Stimulated activated CD4-positive, alpha-beta T cell treated with anti-CD3 and anti-CD28 coated beads, Interleukin-2, amount 100 ng/mL, for 4 hours (primary cell): ENCODE measurements around the gene SERPINE2.

Source experiments
- DNase-seq: peaks from one replicate; pipeline ENCODE4 v3.0.0-alpha.2; 2020; ENCODE audit warnings: low read depth

SERPINE2 gene

GRCh38 chr2:223973606-223974005, 65.5 kb downstream of the SERPINE2 start:
- DNase-seq = no peak

- DNase-seq = no peak
These were observed 66.4 kb downstream of the SERPINE2 start for GRCh38 chr2:223972656-223973102.

DNA sequence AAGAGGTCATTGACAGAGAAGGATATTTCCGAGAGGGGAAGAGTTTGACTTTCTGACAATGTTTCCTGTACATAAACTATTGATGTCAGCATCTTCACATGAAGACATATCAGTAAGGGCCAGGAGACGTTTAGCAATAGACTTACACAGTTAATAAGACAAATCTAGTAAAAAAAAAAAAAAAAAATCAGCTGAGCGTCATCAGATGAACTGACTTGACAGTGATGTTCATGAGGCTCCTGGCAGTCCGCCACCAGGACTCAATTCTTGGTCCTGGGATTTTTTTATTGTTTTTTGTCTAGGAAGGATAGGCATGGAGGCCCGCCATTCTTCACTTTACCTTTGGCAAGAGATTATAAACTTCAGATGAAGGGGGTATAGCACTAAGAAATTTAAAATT, 67.4 kb downstream of the SERPINE2 start:
- DNase-seq = no peak

DNA sequence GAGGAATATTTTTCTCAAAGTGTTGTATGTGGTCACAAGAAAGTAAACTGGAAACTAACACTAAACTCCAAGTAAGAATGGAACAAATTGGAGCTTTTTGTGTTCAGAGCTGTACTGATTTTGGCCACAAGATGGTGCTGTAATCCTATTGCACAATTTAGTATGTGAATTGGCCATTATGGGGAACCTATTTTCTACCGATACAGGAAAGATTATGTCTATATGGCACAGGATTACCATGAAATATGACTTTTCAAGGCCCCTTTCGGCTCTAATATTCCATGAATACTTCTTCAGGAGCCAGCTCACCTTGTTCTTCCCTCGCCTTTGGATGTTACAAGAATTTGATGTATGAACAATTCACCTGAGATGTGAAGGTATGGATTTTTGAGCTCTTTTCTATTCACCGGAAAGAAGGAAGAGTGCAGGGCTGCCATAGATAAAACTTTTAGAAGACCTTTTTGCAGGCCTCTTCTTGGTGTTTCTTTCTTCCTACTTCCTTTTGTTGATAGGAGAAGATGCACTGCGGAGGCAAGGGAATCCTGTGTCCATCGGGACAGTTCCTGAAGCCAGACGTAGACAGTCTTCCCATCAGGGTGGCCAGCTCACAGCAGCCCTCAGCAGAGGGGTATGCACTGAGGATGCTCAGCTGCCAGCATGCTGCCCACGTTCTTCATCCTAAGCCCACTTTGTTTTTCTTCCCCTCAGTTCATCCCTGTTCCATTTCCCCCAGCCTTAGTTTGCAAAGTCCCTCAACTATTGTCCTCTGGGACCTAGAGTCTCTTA, 68.5 kb downstream of the SERPINE2 start:
- peak; percentile 51 for DNase-seq

- DNase-seq = no peak
These were observed 69.2 kb downstream of the SERPINE2 start for GRCh38 chr2:223969856-223970255.

DNA sequence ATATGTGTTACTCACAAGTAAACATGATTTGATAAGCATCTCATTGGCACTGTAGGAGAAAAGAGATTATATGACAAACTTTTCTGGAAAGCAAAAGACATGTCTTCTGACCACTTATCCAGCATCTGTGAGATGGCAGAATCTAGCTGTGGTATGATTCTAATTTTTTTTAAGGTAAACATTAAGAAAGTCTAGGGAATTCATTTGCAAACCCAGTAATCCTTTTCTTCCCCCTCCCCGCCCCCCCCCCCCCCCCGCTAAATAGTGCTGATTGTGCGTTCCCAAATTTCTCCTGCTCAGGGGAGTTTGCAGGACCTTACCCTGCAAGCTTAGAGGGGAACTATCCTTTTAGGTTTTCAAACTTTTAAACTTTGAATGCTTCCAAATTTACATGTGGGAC, 69.8 kb downstream of the SERPINE2 start:
- DNase-seq = no peak

DNA sequence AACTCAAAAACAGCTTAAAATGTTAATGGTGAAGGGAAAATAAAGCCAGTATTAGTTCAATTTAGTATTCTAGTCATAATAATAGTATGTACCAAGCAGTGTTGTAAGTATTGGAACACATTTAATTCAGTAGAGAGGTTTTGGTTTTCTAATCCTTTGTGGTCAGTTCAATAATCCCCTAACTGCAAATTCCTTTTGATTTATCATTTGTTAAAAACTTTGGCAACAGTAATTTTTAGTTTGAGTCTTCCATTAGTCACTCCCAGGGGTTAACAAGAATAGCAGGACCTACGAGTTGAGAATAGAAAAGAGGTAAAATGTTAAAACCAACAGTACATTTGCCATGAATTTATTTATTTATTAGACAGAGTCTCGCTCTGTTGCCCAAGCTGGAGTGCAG, 71.1 kb downstream of the SERPINE2 start:
- no peak for DNase-seq

DNA sequence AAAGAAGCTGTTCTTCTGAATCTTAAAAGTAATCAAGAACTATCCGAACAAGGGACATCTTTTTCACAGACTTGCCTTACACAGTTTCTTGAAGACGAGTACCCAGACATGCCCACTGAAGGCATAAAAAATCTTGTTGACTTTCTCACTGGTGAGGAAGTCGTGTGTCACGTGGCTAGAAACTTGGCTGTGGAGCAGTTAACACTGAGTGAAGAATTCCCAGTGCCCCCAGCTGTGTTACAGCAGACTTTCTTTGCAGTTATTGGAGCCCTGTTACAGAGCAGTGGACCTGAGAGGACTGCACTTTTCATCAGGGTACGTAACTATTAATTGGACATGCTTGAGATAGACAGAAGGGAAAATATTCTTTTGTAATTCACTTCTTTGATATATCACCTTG, 79.4 kb downstream of the SERPINE2 start:
- no peak for DNase-seq

GRCh38 chr2:223957092-223957851, 81.8 kb downstream of the SERPINE2 start, which contains the start of gene MRPL44:
Gene MRPL44, plus strand, starts transcription at chr2:223957463. Its CDS starts 10 bp downstream, at chr2:223957473.
- DNase-seq = peak; percentile 95

DNA sequence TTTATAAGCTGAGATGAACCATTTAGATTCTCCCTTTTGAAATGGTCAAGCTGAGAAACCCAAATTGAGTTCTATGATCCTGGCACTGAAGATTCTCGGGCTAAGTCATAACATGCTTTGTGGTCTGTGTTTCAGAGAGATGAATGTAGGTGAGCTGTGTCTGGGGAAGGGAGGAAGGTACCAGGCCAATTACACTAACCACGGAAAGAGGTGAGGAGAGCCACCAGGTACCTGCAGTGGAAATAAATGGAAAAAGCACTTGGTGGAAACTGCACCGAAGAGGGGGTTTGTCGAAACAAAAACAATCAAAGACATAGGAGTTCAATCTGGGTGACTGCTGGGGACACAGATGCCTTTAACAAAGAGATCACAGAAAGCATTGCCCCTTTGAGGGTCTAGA, 82.8 kb downstream of the SERPINE2 start:
- no peak for DNase-seq

DNA sequence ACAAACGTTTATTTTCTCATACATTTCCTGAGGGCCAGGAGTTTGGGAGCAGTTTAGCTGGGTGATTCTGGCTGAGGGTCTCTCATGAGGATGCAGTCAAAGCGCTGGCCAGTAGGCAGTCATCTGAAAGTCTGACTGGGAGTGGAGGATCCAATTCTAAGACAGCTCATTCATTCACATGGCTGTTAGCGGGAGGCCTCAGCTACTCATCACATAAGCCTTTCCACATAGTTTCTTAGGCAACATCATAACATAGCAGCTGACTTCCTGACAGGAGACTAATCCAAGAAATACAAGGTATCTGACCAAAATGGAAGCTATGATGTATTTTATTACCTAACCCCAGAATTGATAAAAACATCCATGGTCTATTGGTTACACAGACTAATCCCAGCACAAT, 84.7 kb downstream of the SERPINE2 start:
- DNase-seq = no peak

- DNase-seq = no peak
These were observed 86.7 kb downstream of the SERPINE2 start for GRCh38 chr2:223952280-223952968.

- no peak for DNase-seq
These were observed 88.4 kb downstream of the SERPINE2 start for GRCh38 chr2:223950448-223951347.

DNA sequence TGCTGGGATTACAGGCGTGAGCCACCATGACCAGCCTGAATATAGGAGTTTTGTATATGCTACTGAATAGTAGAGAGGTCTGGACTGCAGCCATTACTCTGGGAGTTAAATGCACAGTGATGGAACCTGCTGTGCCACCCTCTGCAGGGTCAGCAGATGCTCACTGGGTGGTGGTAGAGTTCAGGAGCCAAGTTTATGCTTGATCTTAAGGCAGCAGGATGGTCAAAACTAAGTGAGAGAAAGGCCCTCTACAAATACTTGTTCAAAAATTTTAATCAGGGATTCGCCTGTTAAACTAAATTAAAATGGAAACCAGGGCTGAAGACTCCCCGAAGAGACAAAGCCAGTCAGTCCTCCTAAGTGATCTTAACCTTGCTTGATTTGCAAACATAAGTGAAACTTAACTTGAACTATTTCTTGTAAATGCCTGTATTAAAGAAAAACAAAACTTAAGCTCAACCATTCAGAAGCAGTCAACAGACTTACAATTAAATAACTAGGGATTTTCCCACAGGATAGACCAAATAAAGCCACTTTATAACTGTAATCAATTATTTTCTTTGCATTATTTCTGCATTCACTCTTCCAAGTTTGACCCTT, 89.7 kb downstream of the SERPINE2 start:
- no peak for DNase-seq

DNA sequence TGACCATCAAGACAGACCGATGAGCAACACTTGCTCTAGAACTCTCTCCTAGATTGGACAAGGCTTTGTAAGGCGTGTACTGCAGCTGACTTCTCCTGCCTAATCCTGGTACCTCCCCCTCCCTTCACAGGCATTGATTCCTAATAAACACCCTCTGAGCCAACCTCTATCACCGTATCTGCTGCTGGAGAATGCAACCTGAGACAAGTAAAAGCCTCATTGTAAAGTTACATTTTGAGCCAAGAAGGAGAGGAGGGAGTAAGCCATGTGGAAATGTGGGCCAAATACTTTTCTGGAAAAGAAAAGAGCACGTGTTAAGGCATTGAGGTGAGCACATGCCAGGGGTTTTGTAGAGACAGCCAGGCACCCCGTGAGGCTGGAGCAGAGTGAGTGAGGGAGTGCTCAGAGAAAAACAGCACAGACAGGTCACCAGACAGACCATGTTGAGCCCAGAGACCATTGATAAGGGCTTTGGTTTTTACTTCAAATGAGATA, 91.3 kb downstream of the SERPINE2 start:
- no peak for DNase-seq

GRCh38 chr2:223945755-223946154, 93.3 kb downstream of the SERPINE2 start:
- no peak for DNase-seq

DNA sequence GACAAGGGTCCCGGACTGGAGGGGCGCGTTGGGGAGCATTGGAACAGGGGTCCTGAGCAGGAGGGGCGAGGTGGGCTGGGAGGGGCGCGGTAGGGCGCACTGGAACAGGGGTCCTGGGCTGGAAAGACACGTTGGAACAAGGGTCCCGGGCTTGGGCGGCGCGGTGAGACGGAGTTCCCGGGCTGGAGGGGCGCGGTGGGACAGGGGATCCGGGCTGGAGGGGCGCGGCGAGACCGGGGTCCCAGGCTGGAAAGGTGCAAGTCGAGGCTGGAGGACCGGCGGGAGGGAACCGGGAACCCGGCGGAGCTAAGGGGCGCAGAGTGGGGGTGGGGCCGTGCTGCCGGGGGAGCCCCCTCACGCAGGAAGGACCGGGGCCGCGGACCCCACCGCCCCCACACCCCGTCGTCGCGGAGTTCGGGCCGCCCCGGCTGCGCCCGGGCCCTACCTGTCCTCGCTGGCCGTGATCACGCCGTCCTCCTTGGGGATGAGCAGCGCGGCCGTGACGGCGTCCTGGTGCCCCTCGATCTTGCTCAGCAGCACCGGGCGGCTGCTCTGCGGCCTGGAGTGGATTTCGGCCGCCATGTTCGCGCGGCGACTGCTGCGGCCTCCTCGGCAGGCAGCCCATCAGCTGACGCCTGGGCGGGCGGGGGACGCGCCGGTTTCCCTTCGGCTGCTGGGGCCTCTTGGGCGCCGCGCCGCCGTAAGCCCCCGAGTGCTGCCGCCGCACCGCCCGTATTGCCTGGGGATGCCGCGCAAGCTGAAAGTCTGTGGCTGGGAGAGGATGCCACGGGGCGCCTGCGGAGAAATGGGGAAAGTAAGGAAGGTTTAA, 94.2 kb downstream of the SERPINE2 start, which contains the start of gene WDFY1:
TSS of gene WDFY1 (minus strand) at position 633 of the 829 bp plus-strand sequence. CDS start at position 582, 51 bp downstream.
- peak; percentile 65 for DNase-seq

GRCh38 chr2:223944166-223944702, 94.9 kb downstream of the SERPINE2 start:
- no peak for DNase-seq

- no peak for DNase-seq
These were observed 95.5 kb downstream of the SERPINE2 start for GRCh38 chr2:223943561-223944008.

GRCh38 chr2:223943135-223943534, 96.0 kb downstream of the SERPINE2 start:
- no peak for DNase-seq
